Endothelial cell (in vitro differentiated cells): Measurements from ENCODE around the gene RAB11FIP4. TPM values are rescaled to one million over a fixed set of nuclear protein-coding genes. Genes with fewer than 3 reads are reported as not detected.

ENCODE experiments used
- DNase-seq: peaks from one replicate; pipeline ENCODE4 v3.0.0; 2021; ENCODE audit warnings: low spot score
- H3K27ac Mint-ChIP-seq: one replicate; pipeline ENCODE4 v1.8.0; 2021; ENCODE audit warnings: mixed read lengths, inconsistent platforms; ENCODE audit not compliant: unreplicated experiment
- H3K27me3 Mint-ChIP-seq: one replicate; pipeline ENCODE4 v1.8.0; 2021; ENCODE audit warnings: mild to moderate bottlenecking, moderate library complexity, mixed read lengths, inconsistent platforms; ENCODE audit not compliant: unreplicated experiment
- H3K36me3 Mint-ChIP-seq: one replicate; pipeline ENCODE4 v1.8.0; 2021; ENCODE audit warnings: mild to moderate bottlenecking, low read depth, mixed read lengths, inconsistent platforms; ENCODE audit not compliant: unreplicated experiment
- H3K4me1 Mint-ChIP-seq: one replicate; pipeline ENCODE4 v1.8.0; 2021; ENCODE audit warnings: mild to moderate bottlenecking, mixed read lengths, inconsistent platforms; ENCODE audit not compliant: unreplicated experiment
- H3K4me3 Mint-ChIP-seq: one replicate; pipeline ENCODE4 v1.8.0; 2021; ENCODE audit warnings: mild to moderate bottlenecking, mixed read lengths, inconsistent platforms; ENCODE audit not compliant: unreplicated experiment
- H3K9me3 Mint-ChIP-seq: one replicate; pipeline ENCODE4 v1.8.0; 2021; ENCODE audit warnings: mixed read lengths, inconsistent platforms; ENCODE audit not compliant: unreplicated experiment
- total RNA-seq: library from RNA; stranded (reverse); fragmentation: NEBNext Ultra II Directional; extraction: Animal tissue kit (Norgen Biotek cat#: 25700); gene quantifications from one replicate; pipeline ENCODE4 v1.2.1, GENCODE V29; 2021; ENCODE audit not compliant: unreplicated experiment
- TF ChIP-seq, protein P1 (sequence below): fragments of 200-600 bp; sonication (generic); IDR thresholded peaks from one replicate; pipeline ENCODE4 v1.5.0; 2021; ENCODE audit warnings: antibody characterized with exemption; ENCODE audit not compliant: unreplicated experiment

RAB11FIP4 gene
- total RNA-seq, 1 donor from 2014 or later, result 0.92 TPM

DNA sequence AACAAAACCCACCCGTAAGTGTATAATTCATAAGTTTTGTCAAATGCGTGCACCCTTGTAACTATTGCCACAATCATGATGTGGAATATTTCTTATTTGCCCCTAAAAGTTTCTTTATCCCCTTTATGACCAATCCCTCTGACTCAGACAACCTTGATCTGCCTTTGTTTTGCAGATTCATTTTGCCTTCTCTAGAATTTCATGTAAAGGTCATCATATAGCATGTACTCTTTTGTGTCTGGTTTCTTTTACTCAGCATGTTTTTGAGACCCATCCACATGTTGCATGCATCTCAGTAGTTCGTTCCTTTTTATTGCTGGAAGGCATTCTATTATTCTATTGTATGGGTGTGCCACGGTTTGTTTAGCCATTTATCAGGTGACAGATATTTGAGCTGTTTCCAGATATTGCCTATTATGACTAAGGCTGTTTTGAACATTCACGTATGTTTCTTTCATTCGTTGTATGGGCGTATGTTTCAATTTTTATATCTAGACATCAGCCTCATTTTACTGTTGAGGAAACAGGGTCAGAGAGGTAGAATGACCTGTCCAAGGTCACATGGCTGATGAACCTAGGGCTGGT, 192.4 kb downstream of the RAB11FIP4 start:
- TF ChIP-seq, protein P1, sequence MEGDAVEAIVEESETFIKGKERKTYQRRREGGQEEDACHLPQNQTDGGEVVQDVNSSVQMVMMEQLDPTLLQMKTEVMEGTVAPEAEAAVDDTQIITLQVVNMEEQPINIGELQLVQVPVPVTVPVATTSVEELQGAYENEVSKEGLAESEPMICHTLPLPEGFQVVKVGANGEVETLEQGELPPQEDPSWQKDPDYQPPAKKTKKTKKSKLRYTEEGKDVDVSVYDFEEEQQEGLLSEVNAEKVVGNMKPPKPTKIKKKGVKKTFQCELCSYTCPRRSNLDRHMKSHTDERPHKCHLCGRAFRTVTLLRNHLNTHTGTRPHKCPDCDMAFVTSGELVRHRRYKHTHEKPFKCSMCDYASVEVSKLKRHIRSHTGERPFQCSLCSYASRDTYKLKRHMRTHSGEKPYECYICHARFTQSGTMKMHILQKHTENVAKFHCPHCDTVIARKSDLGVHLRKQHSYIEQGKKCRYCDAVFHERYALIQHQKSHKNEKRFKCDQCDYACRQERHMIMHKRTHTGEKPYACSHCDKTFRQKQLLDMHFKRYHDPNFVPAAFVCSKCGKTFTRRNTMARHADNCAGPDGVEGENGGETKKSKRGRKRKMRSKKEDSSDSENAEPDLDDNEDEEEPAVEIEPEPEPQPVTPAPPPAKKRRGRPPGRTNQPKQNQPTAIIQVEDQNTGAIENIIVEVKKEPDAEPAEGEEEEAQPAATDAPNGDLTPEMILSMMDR, result no peak
- no peak for DNase-seq
- Mint-ChIP-seq H3K9me3 (no peaks in the 10 kb centered on the region), H3K27me3 (peaks cover 2% of the 10 kb centered on the region), H3K36me3 (no peaks in the 10 kb centered on the region), H3K27ac (no peak overlapping the region), H3K4me1 (peaks cover 4% of the 10 kb centered on the region), H3K4me3 (no peak overlapping the region)

DNA sequence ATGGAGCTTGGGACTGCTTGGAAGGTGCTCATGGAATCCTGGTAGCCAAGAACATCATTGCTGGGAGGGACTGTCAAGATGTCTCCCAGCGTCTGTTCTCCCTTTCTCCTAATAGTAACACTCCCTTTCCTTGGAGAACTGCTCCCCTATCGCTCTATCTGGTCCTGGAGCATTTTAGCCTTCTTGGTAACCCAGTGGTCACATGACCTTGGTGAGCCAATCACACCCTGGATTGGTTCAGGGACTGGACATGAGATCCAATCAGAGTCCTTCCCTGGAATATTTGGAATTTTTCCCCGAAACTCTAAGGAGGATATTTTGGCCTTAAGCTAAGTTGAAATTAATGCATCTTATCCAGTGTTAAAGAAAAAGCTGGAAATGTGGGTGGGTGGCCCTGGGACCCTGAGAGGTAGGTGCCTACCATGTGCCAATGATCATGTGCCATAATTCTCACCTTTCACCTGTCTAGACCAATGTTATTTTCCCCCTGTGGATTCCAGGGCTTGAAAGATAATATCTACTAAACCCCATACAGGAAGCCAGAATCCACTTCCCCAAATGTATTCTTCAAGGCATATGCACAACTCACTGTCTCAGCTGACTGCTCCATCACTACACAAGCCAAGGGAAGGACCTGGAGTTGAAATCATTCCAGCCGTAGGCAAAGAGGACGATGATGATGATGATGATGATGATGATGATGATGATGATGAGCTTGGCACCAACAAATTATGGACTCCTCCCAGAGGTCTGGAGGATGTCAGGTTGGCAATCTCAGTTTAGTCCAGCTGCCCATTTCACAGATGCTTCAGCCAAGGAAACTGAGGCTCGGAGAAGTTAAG, 193.2 kb downstream of the RAB11FIP4 start:
- Mint-ChIP-seq H3K36me3 (no peaks in the 10 kb centered on the region), H3K9me3 (no peaks in the 10 kb centered on the region), H3K4me1 (no peaks in the 10 kb centered on the region), H3K27me3 (peaks cover 2% of the 10 kb centered on the region), H3K27ac (peak overlapping the region; percentile 30), H3K4me3 (no peak overlapping the region)
- no peak for DNase-seq
- TF ChIP-seq, protein P1, result no peak

DNA sequence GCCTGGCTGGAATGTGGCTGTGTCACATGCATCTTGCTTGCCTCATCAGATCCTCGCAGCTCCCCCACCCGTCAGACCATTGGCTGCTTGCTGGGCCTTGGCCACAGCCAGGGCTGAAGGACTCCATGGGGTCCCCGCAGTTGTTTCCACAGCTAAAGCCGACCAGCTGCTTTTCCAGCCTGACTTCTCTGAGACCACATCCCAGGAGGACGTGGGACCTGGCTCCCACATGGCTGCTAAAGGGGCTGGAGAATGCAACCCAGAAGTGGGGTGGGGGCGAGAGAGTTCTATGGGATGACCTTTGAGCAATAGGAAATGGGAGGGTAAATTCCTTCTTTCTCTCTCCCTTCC, 193.8 kb downstream of the RAB11FIP4 start:
- no peak overlapping the region for H3K27ac Mint-ChIP-seq
- peaks cover 2% of the 10 kb centered on the region for H3K27me3 Mint-ChIP-seq
- H3K36me3 Mint-ChIP-seq, result no peaks in the 10 kb centered on the region
- no peaks in the 10 kb centered on the region for H3K4me1 Mint-ChIP-seq
- TF ChIP-seq, protein P1, result no peak
- H3K9me3 Mint-ChIP-seq, result no peaks in the 10 kb centered on the region
- no peak for DNase-seq
- no peak overlapping the region for H3K4me3 Mint-ChIP-seq

DNA sequence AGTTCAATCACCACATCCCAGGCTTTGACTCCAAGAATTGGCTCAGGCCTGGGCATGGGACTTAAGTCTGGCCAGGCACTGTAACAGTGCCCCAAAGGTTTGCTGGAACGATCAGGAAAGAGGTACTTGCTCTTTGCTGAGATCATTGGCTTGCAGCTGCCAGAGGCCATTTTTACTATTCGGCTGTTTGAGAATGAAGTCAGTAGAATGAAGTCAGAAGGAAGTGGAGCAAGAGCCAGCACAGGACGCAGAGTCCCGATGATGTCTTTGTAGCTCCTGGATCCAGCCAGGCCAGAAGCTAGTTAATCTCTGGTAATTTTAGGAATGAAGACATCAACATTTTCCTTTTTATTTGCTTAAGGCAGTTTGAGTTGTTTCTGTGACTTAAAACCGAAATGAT, 195.5 kb downstream of the RAB11FIP4 start:
- TF ChIP-seq, protein P1, result no peak
- Mint-ChIP-seq H3K27me3 (peaks cover 2% of the 10 kb centered on the region), H3K4me3 (no peak overlapping the region), H3K4me1 (no peaks in the 10 kb centered on the region), H3K27ac (no peak overlapping the region), H3K9me3 (no peaks in the 10 kb centered on the region), H3K36me3 (no peaks in the 10 kb centered on the region)
- no peak for DNase-seq

DNA sequence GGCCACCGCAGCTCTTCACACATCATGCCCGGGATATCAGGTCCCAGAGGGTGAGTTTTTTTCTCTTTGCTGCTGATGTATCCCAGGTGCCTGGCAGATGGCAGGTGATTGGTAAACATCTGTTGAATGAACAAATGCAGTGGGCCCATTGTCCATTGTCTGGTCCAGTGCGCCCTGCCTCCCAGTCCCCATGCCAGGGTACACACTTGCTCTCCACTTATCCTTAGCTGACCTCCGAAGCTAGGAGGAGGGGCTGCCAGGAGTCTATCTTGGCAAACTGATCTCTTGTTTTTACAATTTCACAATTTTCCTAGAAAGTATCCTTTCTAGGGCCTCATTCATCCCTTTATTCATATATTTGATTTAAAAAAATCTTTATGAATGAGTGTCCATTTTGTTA, 196.0 kb downstream of the RAB11FIP4 start:
- Mint-ChIP-seq H3K36me3 (no peaks in the 10 kb centered on the region), H3K27me3 (peaks cover 2% of the 10 kb centered on the region), H3K27ac (no peak overlapping the region), H3K9me3 (no peaks in the 10 kb centered on the region), H3K4me3 (no peak overlapping the region), H3K4me1 (no peaks in the 10 kb centered on the region)
- DNase-seq, result no peak
- TF ChIP-seq, protein P1, result no peak
